DMS 273 treated with DMSO at 0.1 percent for 48 hours (cell line): ENCODE results near the gene TAF10.

Experiments
- DNase-seq: peaks from one replicate; lab custom pipeline; 2025; lab: John Stamatoyannopoulos, UW

TAF10 gene

GRCh38 chr11:6640036-6640984 lies 28.3 kb upstream of the TAF10 start:
- DNase-seq = no peak

GRCh38 chr11:6638429-6638828 lies 26.4 kb upstream of the TAF10 start:
- DNase-seq = peak; percentile 50

- no peak for DNase-seq
Observed at GRCh38 chr11:6637871-6638270, 25.9 kb upstream of the TAF10 start.

- DNase-seq = no peak
Observed at GRCh38 chr11:6636480-6636879, 24.5 kb upstream of the TAF10 start.

GRCh38 chr11:6635082-6635932 lies 23.3 kb upstream of the TAF10 start:
- DNase-seq = no peak

- no peak for DNase-seq
Observed at GRCh38 chr11:6634534-6634933, 22.5 kb upstream of the TAF10 start.

GRCh38 chr11:6633422-6634408 lies 21.7 kb upstream of the TAF10 start:
- DNase-seq = no peak

GRCh38 chr11:6632116-6633073 lies 20.4 kb upstream of the TAF10 start:
- no peak for DNase-seq

- no peak for DNase-seq
Observed at GRCh38 chr11:6631361-6631890, 19.4 kb upstream of the TAF10 start.

- no peak for DNase-seq
Observed at GRCh38 chr11:6630632-6631291, 18.7 kb upstream of the TAF10 start.

- no peak for DNase-seq
Observed at GRCh38 chr11:6629892-6630631, 18.0 kb upstream of the TAF10 start.

GRCh38 chr11:6629573-6629891 lies 17.5 kb upstream of the TAF10 start:
- no peak for DNase-seq

GRCh38 chr11:6628526-6628925 lies 16.5 kb upstream of the TAF10 start:
- DNase-seq = no peak

GRCh38 chr11:6627762-6628241 lies 15.8 kb upstream of the TAF10 start:
- DNase-seq = no peak

- DNase-seq = no peak
Observed at GRCh38 chr11:6626971-6627761, 15.2 kb upstream of the TAF10 start.

- no peak for DNase-seq
Observed at GRCh38 chr11:6625832-6626420, 13.9 kb upstream of the TAF10 start.

GRCh38 chr11:6625156-6625831 lies 13.3 kb upstream of the TAF10 start:
- DNase-seq = no peak
